GM21528 (cell line): ENCODE results near the gene SHANK3.

Source experiments
- ATAC-seq: cut with Tn5 transposase; IDR thresholded peaks from one replicate; pipeline ENCODE4 v1.9.1; 2021; ENCODE audit warnings: mild to moderate bottlenecking, moderate library complexity; ENCODE audit not compliant: unreplicated experiment, low FRiP score

The SHANK3 gene

GRCh38 chr22:50710886-50711285 is 38.3 kb downstream of the SHANK3 start:
- no peak for ATAC-seq

GRCh38 chr22:50711446-50712340 is 39.1 kb downstream of the SHANK3 start:
- no peak for ATAC-seq

- no peak for ATAC-seq
These were observed 39.9 kb downstream of the SHANK3 start for GRCh38 chr22:50712341-50713007.

GRCh38 chr22:50713008-50713385 is 40.4 kb downstream of the SHANK3 start:
- ATAC-seq: no peak

- no peak for ATAC-seq
These were observed 41.0 kb downstream of the SHANK3 start for GRCh38 chr22:50713571-50714056.

- no peak for ATAC-seq
These were observed 41.5 kb downstream of the SHANK3 start for GRCh38 chr22:50714150-50714549.

GRCh38 chr22:50714631-50715179 is 42.1 kb downstream of the SHANK3 start:
- no peak for ATAC-seq

GRCh38 chr22:50715250-50715649 is 42.6 kb downstream of the SHANK3 start:
- ATAC-seq: no peak

- no peak for ATAC-seq
These were observed 43.2 kb downstream of the SHANK3 start for GRCh38 chr22:50715776-50716175.

GRCh38 chr22:50716290-50717024 is 43.8 kb downstream of the SHANK3 start:
- no peak for ATAC-seq

GRCh38 chr22:50717709-50718351 is 45.2 kb downstream of the SHANK3 start:
- no peak for ATAC-seq

GRCh38 chr22:50718352-50718709 is 45.7 kb downstream of the SHANK3 start:
- no peak for ATAC-seq

- no peak for ATAC-seq
These were observed 47.2 kb downstream of the SHANK3 start for GRCh38 chr22:50719814-50720300.

GRCh38 chr22:50720301-50721256 is 48.0 kb downstream of the SHANK3 start:
- no peak for ATAC-seq

GRCh38 chr22:50721257-50721844 is 48.7 kb downstream of the SHANK3 start:
- ATAC-seq: no peak

GRCh38 chr22:50722048-50722701 is 49.6 kb downstream of the SHANK3 start:
- no peak for ATAC-seq
